HS-27A (cell line): ENCODE results near the gene BAIAP2.
"Not testable (repeated sequence)": the region's sequence is repeated elsewhere in the genome, so short reads cannot be mapped to it uniquely, and the experiment has no call there.

ENCODE experiments used
- DNase-seq: peaks from one replicate; pipeline ENCODE4 v3.0.0-alpha.2; 2012; ENCODE audit warnings: low read depth, missing footprints

The BAIAP2 gene

GRCh38 chr17:81069135-81069645 lies 34.2 kb downstream of the BAIAP2 start:
- DNase-seq: no peak

- no peak for DNase-seq
Measured at GRCh38 chr17:81070541-81071246, 35.7 kb downstream of the BAIAP2 start.

- DNase-seq: no peak
Measured at GRCh38 chr17:81071761-81072741, 37.1 kb downstream of the BAIAP2 start.

GRCh38 chr17:81073967-81074839 lies 39.3 kb downstream of the BAIAP2 start:
- DNase-seq: no peak

- no peak for DNase-seq
Measured at GRCh38 chr17:81074875-81075274, 39.9 kb downstream of the BAIAP2 start.

- DNase-seq: no peak
Measured at GRCh38 chr17:81075307-81075706, 40.4 kb downstream of the BAIAP2 start.

- DNase-seq: no peak
Measured at GRCh38 chr17:81076141-81076679, 41.3 kb downstream of the BAIAP2 start.

- not testable (repeated sequence) for DNase-seq
Measured at GRCh38 chr17:81078026-81078913, 43.3 kb downstream of the BAIAP2 start.

GRCh38 chr17:81080019-81080418 lies 45.1 kb downstream of the BAIAP2 start:
- DNase-seq: no peak

GRCh38 chr17:81081222-81082176 lies 46.5 kb downstream of the BAIAP2 start:
- DNase-seq: no peak

GRCh38 chr17:81082177-81083073 lies 47.5 kb downstream of the BAIAP2 start:
- DNase-seq: no peak

- no peak for DNase-seq
Measured at GRCh38 chr17:81083125-81083765, 48.3 kb downstream of the BAIAP2 start.

- DNase-seq: no peak
Measured at GRCh38 chr17:81084680-81085419, 49.9 kb downstream of the BAIAP2 start.

- DNase-seq: no peak
Measured at GRCh38 chr17:81085420-81085911, 50.5 kb downstream of the BAIAP2 start.

GRCh38 chr17:81086789-81087551 lies 52.0 kb downstream of the BAIAP2 start:
- DNase-seq: no peak
